Measurements from ENCODE around the gene ESRRA.

Gene ESRRA

GRCh38 chr11:64352099-64352994, 47.0 kb downstream of the ESRRA start:
- no peak for DNase-seq (ENCODE audit: low read depth)

DNA sequence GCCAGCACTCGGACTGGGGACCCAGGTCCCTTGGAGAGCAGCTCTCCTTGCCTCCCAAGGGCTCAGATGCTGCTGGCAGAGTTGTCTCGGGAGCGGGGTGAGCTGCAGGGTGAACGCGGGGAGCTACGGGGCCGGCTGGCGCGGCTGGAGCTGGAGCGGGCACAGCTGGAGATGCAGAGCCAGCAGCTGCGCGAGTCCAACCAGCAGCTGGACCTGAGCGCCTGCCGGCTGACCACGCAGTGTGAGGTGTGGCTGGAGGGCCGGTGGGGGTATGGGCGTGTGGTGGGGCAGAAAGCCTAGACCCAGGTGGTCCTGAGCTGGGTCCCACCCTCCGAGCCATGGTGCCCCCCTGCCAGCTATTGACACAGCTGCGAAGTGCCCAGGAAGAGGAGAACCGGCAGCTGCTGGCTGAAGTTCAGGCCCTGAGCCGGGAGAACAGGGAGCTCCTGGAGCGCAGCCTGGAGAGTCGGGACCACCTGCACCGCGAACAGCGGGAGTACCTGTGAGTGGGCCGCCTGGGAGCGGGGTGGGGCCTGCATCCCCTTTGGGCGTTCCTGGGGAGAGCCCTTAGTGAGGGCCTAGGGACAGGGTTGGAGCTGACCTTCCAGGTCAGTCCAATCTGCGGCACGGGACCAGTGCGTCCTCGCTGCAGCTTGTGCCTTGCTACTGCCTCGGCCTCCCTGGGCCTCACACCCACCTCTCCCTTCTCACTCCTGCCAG, 47.8 kb downstream of the ESRRA start:
- no peak for DNase-seq (ENCODE audit: low read depth)

GRCh38 chr11:64353715-64354506, 48.6 kb downstream of the ESRRA start:
- no peak for DNase-seq (ENCODE audit: low read depth)

DNA sequence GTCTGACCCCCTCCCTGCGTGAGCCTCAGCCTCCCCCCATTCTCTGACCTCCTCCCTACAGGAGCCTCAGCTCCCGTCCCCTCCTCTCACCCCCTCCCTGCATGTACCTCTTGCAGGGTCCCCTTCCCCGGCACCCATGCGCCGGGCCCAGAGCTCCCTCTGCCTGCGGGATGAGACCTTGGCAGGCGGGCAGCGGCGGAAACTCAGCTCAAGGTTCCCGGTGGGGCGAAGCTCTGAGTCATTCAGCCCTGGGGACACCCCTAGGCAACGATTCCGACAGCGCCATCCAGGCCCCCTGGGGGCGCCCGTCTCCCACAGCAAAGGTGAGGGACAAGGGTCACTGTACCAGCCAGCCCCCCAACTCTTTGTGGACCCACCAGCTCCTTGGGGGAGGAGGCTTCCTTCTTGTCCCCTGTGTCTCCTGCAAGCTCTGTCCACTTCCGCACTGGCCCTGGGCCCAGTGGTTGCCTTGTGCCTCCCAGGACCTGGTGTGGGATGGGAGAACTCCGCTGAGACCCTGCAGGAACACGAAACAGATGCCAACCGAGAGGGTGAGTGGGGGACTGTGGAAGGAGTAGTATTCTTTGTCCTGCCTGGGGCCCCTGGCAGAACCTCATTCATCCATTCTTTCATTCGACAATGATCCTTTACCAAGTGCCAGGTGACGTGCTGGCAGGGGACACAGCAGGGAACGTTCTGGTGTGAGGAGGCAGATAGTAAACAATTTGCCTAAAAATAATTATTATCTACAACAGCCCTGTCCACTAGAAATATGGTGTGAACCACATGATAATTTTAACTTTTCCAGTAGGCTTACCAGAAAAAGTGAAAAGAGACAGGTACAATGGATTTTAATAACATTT, 50.0 kb downstream of the ESRRA start:
- DNase-seq (ENCODE audit: low read depth), result peak; percentile 91

DNA sequence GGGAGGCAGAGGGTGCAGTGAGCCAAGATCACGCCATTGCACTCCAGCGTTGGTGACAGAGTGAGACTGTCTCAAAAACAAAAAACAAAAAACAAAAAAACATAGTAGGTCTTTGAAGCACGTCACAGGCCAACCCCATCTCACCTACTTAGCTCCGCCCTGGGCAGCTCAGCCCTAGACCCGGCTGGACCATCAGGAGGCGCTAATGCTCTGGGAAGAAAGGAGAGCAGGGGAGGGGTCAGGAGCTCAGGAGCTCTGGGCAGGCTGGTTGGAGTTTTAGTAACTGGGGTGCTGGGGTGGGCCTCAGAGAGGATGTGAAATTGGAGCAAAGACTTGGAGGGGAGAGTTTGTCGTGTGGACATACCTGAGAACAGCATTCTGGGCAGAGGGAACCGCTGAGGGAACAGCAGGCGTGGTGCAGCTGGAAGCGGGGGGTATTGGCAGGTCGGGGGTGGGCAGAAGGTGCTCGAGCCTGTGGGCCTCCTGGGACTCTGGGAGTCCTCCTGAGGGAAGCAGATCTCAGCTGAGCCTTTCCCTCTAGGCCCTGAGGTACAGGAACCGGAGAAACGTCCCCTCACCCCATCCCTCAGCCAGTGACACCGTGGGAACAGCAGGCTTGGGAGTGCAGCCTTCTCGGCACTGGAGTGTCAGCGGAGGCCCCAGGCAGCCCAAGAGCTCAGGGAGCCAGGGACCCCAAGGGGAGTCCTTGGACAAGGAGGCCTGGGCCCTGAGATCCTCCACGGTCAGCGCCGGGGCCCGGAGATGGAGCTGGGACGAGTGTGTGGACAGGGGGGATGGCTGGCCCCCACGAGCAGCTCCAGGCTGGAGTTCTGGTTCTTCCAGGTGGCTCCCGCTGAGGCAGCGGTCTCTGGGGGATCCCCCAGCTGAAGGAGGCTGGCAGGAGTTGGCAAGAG, 51.4 kb downstream of the ESRRA start:
- DNase-seq (ENCODE audit: low read depth), result no peak

- no peak for DNase-seq (ENCODE audit: low read depth)
These were observed 52.1 kb downstream of the ESRRA start for GRCh38 chr11:64357446-64357845.

GRCh38 chr11:64357904-64358535, 52.7 kb downstream of the ESRRA start:
- DNase-seq (ENCODE audit: low read depth), result no peak

DNA sequence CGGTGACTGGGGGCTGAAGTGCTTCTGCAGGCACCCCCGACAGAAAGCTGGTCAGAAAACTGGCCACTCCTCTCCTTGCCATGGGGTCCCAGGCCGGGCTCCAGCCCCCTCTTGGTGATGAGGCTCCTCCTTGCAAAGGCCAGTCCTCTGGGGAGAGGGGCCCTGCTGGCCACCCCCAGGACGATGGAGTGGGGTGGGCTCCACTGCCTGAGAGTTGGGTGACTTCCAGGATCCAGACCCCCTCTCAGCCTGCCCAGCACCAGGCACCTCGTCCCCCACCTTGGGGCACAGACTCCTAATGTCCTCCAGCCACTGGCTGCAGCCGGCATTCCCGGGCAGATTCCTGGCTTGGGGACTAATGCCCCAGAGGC, 53.2 kb downstream of the ESRRA start:
- DNase-seq (ENCODE audit: low read depth), result no peak

DNA sequence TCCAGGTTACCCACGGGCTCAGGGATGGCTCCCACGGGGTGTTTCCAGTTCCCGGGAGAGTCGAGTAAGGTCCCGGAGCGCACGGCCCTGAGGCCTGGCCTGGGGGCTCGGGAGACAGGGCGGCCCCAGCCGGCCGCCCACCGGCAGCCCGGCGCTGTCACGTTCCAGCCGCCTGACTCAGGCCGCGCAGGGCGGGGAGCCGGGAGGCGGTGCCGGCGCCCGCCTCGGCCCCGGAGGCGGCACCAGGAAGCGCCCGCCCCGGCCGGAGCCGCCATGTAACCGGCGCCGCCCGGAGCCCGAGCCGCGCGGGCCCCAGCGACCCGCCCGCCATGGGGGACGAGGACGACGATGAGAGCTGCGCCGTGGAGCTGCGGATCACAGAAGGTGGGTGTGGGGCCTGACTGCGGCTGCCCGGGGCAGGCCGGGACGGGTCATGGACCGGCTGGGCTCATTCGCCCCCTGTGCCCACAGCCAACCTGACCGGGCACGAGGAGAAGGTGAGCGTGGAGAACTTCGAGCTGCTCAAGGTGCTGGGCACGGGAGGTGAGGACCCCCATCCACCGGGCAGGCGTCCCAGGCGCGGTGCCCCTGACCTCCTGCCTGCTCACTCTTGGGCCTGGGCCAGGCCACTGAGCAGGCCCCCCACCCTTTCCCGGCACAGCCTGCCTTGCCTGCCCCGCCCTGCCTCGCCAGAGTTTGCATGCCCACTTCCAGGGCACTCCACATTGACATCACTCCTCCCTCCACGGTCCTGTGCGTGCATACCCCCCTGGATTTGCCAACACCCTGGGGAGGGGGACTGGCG, 53.8 kb downstream of the ESRRA start, which contains the start of gene RPS6KA4:
Gene RPS6KA4, plus strand, starts transcription at position 256 of the 805 bp plus-strand sequence. Its CDS starts 74 bp downstream, at position 330.
- no peak for DNase-seq (ENCODE audit: low read depth)

DNA sequence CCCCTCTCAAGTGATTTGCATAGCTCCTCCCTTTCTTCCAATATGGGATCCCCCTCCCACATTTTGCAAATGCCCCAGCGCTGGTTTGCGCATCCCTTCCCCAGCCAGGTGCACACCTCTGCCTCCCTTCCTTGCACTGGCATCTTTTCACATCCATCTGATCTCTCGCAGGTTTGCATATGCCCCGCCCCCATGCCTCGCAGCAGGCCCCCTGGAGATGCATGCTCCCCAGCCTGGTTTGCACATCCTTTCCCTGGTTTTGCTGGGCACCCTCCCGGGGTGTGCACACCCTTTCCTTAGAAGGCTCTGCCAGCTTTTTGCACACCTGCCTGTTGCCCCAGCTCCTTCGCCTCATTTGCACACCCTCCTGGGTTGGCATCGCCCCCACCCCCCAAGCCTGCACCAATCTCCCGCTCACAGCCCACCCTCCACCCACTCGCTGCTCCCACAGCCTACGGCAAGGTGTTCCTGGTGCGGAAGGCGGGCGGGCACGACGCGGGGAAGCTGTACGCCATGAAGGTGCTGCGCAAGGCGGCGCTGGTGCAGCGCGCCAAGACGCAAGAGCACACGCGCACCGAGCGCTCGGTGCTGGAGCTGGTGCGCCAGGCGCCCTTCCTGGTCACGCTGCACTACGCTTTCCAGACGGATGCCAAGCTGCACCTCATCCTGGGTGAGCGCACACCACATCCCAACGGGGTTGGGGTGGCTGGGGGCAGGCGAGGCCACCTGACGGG, 54.6 kb downstream of the ESRRA start:
- no peak for DNase-seq (ENCODE audit: low read depth)

GRCh38 chr11:64360448-64360921, 55.2 kb downstream of the ESRRA start:
- DNase-seq (ENCODE audit: low read depth), result no peak

GRCh38 chr11:64361659-64362058, 56.3 kb downstream of the ESRRA start:
- DNase-seq (ENCODE audit: low read depth), result no peak

DNA sequence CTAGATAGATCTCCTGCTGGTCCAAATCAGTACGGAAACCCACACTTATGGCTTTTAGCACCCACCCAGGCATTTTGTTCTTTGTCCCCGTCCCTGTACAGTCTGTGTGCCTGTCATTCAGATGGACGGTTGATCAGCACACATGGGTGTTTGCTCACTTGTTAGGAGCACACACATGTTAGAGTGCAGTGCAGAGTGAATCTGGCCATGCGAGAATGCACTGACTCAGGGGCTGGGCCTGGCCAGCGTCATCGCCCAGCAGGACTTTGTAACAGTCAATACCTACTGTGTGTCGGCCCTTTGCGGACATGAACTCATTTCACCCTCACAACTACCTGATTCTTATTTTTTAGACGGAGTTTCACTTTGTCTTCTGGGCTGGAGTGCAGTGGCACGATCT, 57.0 kb downstream of the ESRRA start:
- no peak for DNase-seq (ENCODE audit: low read depth)

DNA sequence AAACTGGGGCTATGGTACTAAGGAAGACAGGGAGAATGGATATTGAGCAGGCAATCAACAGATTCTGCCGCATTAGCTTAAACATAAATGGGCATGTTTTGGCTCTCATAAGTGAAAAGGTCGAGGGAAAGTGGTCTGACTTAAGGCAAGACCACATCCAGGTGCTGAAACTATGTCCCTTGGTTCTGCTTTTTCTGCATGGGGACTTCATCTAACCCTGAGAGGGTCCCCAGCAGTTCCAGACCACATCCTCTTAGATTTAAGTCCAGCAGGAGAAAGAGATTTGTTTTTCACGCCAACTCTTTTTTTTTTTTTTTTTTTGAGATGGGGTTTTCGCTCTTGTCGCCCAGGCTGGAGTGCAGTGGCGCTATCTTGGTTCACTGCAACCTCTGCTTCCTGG, 59.1 kb downstream of the ESRRA start:
- no peak for DNase-seq (ENCODE audit: low read depth)

- DNase-seq (ENCODE audit: low read depth), result no peak
These were observed 59.6 kb downstream of the ESRRA start for GRCh38 chr11:64364911-64365310.
